BJ (cell line): ENCODE measurements around the gene JAK2. TPM values are rescaled to one million over a fixed set of nuclear protein-coding genes. Genes with fewer than 3 reads are reported as not detected.

Source experiments
- CTCF ChIA-PET: fragments of 350-600 bp; formaldehyde crosslinking; extraction: SDS; loops from one replicate; lab custom pipeline; 2021; ENCODE audit warnings: antibody characterized with exemption, inconsistent platforms; lab: Yijun Ruan, JAX
- POLR2A ChIA-PET: fragments of 300-600 bp; sonication (Branson Sonifier 250); formaldehyde crosslinking; extraction: SDS; loops from one replicate; lab custom pipeline; 2021; ENCODE audit warnings: antibody characterized with exemption; lab: Charles Lee
- DNase-seq: peaks from one replicate; pipeline ENCODE4 v3.0.0-alpha.2; 2011; ENCODE audit warnings: low read depth
- H3K27me3 ChIP-seq: 2 replicates; pipeline ENCODE4 v1.6.0; 2011; ENCODE audit warnings: low read length; ENCODE audit not compliant: control insufficient read depth, insufficient read depth
- H3K36me3 ChIP-seq: 2 replicates; pipeline ENCODE4 v1.5.1; 2011; ENCODE audit warnings: low read length; ENCODE audit not compliant: control insufficient read depth, insufficient read depth
- H3K4me3 ChIP-seq: 2 replicates; pipeline ENCODE4 v1.5.1; 2011; ENCODE audit warnings: low read depth, mild to moderate bottlenecking, control low read depth, low read length
- polyA plus RNA-seq: library from polyadenylated mRNA; depleted of rRNA; stranded (reverse); fragments of >200 nt; gene quantifications from 2 replicates; pipeline ENCODE4 v1.2.3, GENCODE V29; 2011
- TF ChIP-seq, protein P1 (sequence below): IDR thresholded peaks from 2 replicates; pipeline ENCODE4 v1.5.1; 2011; ENCODE audit warnings: low read depth, mild to moderate bottlenecking, control low read depth, inconsistent platforms, low read length, moderate library complexity; ENCODE audit not compliant: insufficient read depth

JAK2 gene
- polyA plus RNA-seq, 1 experiment = 2.0 TPM

DNA sequence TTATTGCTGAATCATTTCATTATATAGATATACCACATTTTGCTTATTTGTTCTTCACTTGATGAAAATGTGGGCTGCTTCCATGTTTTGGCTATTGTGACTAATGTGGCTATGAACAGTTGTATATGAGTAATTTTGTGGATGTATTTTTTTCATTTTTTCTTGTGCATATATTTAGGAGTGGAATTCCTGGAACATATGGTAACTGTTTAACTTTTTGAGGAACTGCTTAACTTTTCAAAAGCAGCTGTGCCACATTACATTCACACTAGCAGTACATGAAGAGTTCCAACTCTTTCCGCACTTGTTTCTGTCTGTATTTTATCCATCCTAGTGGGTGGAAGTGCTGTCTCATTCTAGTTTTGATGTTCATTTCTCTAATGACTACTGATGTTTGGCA is 67.8 kb downstream of the JAK2 start:
- Histone ChIP-seq H3K36me3 (no peaks in the 10 kb centered on the region), H3K27me3 (no peaks in the 10 kb centered on the region), H3K4me3 (no peak overlapping the region)
- POLR2A ChIA-PET = interaction anchor here (0.5 kb wide), 1 partner anchor 292 kb away, joined by 3 read pairs; no protein-coding TSS in a partner anchor
- TF ChIP-seq, protein P1, sequence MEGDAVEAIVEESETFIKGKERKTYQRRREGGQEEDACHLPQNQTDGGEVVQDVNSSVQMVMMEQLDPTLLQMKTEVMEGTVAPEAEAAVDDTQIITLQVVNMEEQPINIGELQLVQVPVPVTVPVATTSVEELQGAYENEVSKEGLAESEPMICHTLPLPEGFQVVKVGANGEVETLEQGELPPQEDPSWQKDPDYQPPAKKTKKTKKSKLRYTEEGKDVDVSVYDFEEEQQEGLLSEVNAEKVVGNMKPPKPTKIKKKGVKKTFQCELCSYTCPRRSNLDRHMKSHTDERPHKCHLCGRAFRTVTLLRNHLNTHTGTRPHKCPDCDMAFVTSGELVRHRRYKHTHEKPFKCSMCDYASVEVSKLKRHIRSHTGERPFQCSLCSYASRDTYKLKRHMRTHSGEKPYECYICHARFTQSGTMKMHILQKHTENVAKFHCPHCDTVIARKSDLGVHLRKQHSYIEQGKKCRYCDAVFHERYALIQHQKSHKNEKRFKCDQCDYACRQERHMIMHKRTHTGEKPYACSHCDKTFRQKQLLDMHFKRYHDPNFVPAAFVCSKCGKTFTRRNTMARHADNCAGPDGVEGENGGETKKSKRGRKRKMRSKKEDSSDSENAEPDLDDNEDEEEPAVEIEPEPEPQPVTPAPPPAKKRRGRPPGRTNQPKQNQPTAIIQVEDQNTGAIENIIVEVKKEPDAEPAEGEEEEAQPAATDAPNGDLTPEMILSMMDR = no peak
- DNase-seq = no peak
- CTCF ChIA-PET = no interaction called here

GRCh38 chr9:5062631-5063030 is 77.6 kb downstream of the JAK2 start:
- H3K36me3 ChIP-seq = no peaks in the 10 kb centered on the region
- H3K4me3 ChIP-seq = no peak overlapping the region
- POLR2A ChIA-PET = no interaction called here
- TF ChIP-seq, protein P1 = no peak
- CTCF ChIA-PET = interaction anchor here (0.8 kb wide), 1 partner anchor 74 kb away, joined by 3 read pairs; no protein-coding TSS in a partner anchor
- no peak for DNase-seq
- H3K27me3 ChIP-seq = no peaks in the 10 kb centered on the region

DNA sequence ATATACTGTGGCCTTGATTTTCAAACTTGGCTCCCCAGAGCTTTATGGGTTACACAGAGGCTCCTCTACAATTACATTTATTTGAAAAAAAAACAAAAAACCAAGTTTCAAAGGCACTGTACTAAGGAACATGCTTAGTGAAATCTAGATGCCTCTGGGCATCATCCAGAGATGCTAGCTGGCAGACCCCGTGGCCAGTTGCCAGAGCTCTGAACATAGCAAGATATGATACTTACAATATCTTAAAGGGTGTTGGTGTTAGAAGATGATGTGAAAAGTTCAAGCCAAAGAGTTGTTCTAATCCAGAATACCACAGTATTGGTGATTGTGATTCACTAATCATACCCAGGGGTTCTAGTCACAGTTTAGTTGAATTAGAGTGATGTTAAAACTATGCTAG is 87.8 kb downstream of the JAK2 start:
- CTCF ChIA-PET = no interaction called here
- no peak for DNase-seq

DNA sequence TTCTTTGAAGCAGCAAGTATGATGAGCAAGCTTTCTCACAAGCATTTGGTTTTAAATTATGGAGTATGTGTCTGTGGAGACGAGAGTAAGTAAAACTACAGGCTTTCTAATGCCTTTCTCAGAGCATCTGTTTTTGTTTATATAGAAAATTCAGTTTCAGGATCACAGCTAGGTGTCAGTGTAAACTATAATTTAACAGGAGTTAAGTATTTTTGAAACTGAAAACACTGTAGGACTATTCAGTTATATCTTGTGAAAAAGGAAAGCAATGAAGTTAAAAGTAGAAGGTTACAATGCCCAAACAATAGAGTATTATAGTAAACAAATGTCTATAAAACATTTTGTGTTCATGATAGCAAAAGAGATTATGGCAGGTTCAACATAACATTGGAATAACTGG is 88.6 kb downstream of the JAK2 start:
- no peaks in the 10 kb centered on the region for H3K36me3 ChIP-seq
- no peak overlapping the region for H3K4me3 ChIP-seq
- ChIA-PET CTCF (interaction anchor here (0.6 kb wide), 1 partner anchor 311 kb away, joined by 3 read pairs; no protein-coding TSS in a partner anchor), POLR2A (no interaction called here)
- TF ChIP-seq, protein P1 = no peak
- no peak for DNase-seq
- no peaks in the 10 kb centered on the region for H3K27me3 ChIP-seq

More for the DNA sequence above, 87.8 kb downstream of the JAK2 start:
- H3K4me3 ChIP-seq = no peak overlapping the region
- POLR2A ChIA-PET = no interaction called here
- H3K36me3 ChIP-seq = no peaks in the 10 kb centered on the region
- no peaks in the 10 kb centered on the region for H3K27me3 ChIP-seq
- TF ChIP-seq, protein P1 = no peak

DNA sequence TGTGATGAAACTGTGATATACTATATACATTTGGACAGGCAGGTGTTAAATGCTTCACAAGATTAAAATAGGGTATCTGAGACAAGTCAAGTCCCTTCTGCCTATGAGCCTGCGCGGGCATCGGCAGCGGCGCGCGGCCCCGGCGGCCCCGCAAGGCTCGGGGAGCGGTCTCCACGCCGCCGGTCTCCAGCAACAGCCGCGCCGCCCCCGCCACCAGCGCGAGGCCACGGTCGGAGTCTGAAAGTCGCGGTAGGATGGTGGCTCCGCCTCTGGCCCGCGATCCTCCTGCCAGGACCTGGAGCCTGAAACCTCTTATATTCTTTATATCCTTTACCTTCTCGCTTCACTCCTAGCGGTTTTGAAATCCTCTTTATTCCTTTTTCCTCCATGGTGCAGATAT is 100.9 kb downstream of the JAK2 start:
- Histone ChIP-seq H3K27me3 (no peaks in the 10 kb centered on the region), H3K4me3 (no peak overlapping the region), H3K36me3 (no peaks in the 10 kb centered on the region)
- no peak for DNase-seq
- CTCF ChIA-PET = no interaction called here
- POLR2A ChIA-PET = no interaction called here
- TF ChIP-seq, protein P1 = no peak
